ENCODE results near the gene AGPAT4. TPM values are rescaled to one million over a fixed set of nuclear protein-coding genes. Genes with fewer than 3 reads are reported as not detected.
"Not testable (repeated sequence)": the region's sequence is repeated elsewhere in the genome, so short reads cannot be mapped to it uniquely, and the experiment has no call there.

Gene AGPAT4
- polyA plus RNA-seq, 1 donor = 9.1 TPM

GRCh38 chr6:161137839-161138542 is 135.9 kb downstream of the AGPAT4 start:
- no peak for DNase-seq

- DNase-seq = no peak
These were observed 136.5 kb downstream of the AGPAT4 start for GRCh38 chr6:161137320-161137719.

GRCh38 chr6:161136655-161137054 is 137.2 kb downstream of the AGPAT4 start:
- DNase-seq = no peak

- no peak for DNase-seq
These were observed 137.9 kb downstream of the AGPAT4 start for GRCh38 chr6:161135695-161136591.

GRCh38 chr6:161134550-161135298 is 139.1 kb downstream of the AGPAT4 start:
- no peak for DNase-seq

GRCh38 chr6:161133963-161134362 is 139.9 kb downstream of the AGPAT4 start:
- DNase-seq = no peak

GRCh38 chr6:161132384-161132783 is 141.5 kb downstream of the AGPAT4 start:
- no peak for DNase-seq

- no peak for DNase-seq
These were observed 142.7 kb downstream of the AGPAT4 start for GRCh38 chr6:161130967-161131766.

GRCh38 chr6:161130541-161130940 is 143.3 kb downstream of the AGPAT4 start:
- no peak for DNase-seq

GRCh38 chr6:161128680-161129196 is 145.1 kb downstream of the AGPAT4 start:
- no peak for DNase-seq

GRCh38 chr6:161128230-161128629 is 145.6 kb downstream of the AGPAT4 start:
- DNase-seq = no peak

- no peak for DNase-seq
These were observed 146.7 kb downstream of the AGPAT4 start for GRCh38 chr6:161127071-161127740.

- no peak for DNase-seq
These were observed 148.3 kb downstream of the AGPAT4 start for GRCh38 chr6:161125591-161125990.

GRCh38 chr6:161123319-161123718 is 150.5 kb downstream of the AGPAT4 start:
- not testable (repeated sequence) for DNase-seq

- DNase-seq = no peak
These were observed 155.9 kb downstream of the AGPAT4 start for GRCh38 chr6:161117942-161118341.

- peak; percentile 15 for DNase-seq
These were observed 156.6 kb downstream of the AGPAT4 start for GRCh38 chr6:161117308-161117707.

GRCh38 chr6:161116554-161116953 is 157.3 kb downstream of the AGPAT4 start:
- DNase-seq = no peak

GRCh38 chr6:161115468-161115867 is 158.4 kb downstream of the AGPAT4 start:
- no peak for DNase-seq

- DNase-seq = no peak
These were observed 162.6 kb downstream of the AGPAT4 start for GRCh38 chr6:161111261-161111660.

- no peak for DNase-seq
These were observed 163.7 kb downstream of the AGPAT4 start for GRCh38 chr6:161110028-161110779.

- DNase-seq = no peak
These were observed 164.5 kb downstream of the AGPAT4 start for GRCh38 chr6:161109366-161109765.

Measured in hindlimb muscle (tissue), 1 donor.